Measurements from ENCODE around the gene U2AF2. TPM values are rescaled to one million over a fixed set of nuclear protein-coding genes. Genes with fewer than 3 reads are reported as not detected.
A peak's percentile ranks its signal among the peaks of the same experiment; 100 is the strongest.

Gene U2AF2
- total and polyA plus RNA-seq, 9 of the 15 experiments (the other 6 are each of a cell fraction or from before 2014, with no cell fraction given): 3.0 to 331 (median 157) TPM

GRCh38 chr19:55674841-55675660, 20.2 kb downstream of the U2AF2 start, which contains the start of gene EPN1 (continued):
- TF ChIP-seq EGR1 (conservative IDR thresholded peaks at IDR 0.05) (peak; percentile 73), SMC3 (conservative IDR thresholded peaks at IDR 0.05; ENCODE audit: insufficient read depth, low read depth, low read length) (no peak), NR2C1 (IDR thresholded peaks at IDR 0.05) (peak; percentile 71), NR2C1 (tag; IDR thresholded peaks at IDR 0.05) (peak; percentile 86), SIN3A (IDR thresholded peaks at IDR 0.05; ENCODE audit: borderline replicate concordance in 2 of 2, control insufficient read depth in 1 of 2, low read depth in 2 of 2, low read length in 2 of 2) (peak; percentile 11 to 82; a peak in 2 of 4 replicates), ZFPM2 (CRISPR knock-in tag; IDR thresholded peaks at IDR 0.05) (no peak), ESRRA (IDR thresholded peaks at IDR 0.05; ENCODE audit: borderline replicate concordance, low read depth) (peak; percentile 66; the same call in 1 of the 2 replicates), BRD9 (IDR thresholded peaks at IDR 0.05; ENCODE audit: low read depth, partially characterized antibody) (no peak), ZNF583 (CRISPR knock-in tag; IDR thresholded peaks at IDR 0.05) (no peak), PTBP1 (IDR thresholded peaks at IDR 0.05; ENCODE audit: low read depth, low read length) (no peak), STAT5A (IDR thresholded peaks at IDR 0.05; ENCODE audit: borderline replicate concordance, low read length) (no peak), PKNOX1 (IDR thresholded peaks at IDR 0.05) (peak; percentile 69), SP2 (IDR thresholded peaks at IDR 0.05; ENCODE audit: extremely low read depth, low read depth, low read length, poor library complexity, severe bottlenecking) (no peak), ZNF696 (CRISPR knock-in tag; conservative IDR thresholded peaks at IDR 0.05) (no peak), BHLHE40 (IDR thresholded peaks at IDR 0.05; ENCODE audit: low read length) (peak; percentile 93), TEAD2 (tag; IDR thresholded peaks at IDR 0.05) (no peak), E2F8 (IDR thresholded peaks at IDR 0.05; ENCODE audit: low read depth, partially characterized antibody) (peak; percentile 95), HDAC3 (IDR thresholded peaks at IDR 0.05; ENCODE audit: borderline replicate concordance, partially characterized antibody) (no peak), EP300 (IDR thresholded peaks at IDR 0.05; ENCODE audit: low read length) (peak; percentile 35; the same call in 1 of the 2 replicates), GABPA (tag; conservative IDR thresholded peaks at IDR 0.05; ENCODE audit: low read depth) (peak; percentile 99), ZBTB12 (CRISPR knock-in tag; IDR thresholded peaks at IDR 0.05) (peak; percentile 93), PREB (CRISPR knock-in tag; IDR thresholded peaks at IDR 0.05) (no peak)

All from K562 (cell line).